HG03457 (cell line): ENCODE data around the gene BBS10.
"Not testable (repeated sequence)": the region's sequence is repeated elsewhere in the genome, so short reads cannot be mapped to it uniquely, and the experiment has no call there.

Experiments used
- ATAC-seq: cut with Tn5 transposase; IDR thresholded peaks from one replicate; pipeline ENCODE4 v1.9.1; 2021; ENCODE audit warnings: moderate number of reproducible peaks; ENCODE audit not compliant: unreplicated experiment

Gene BBS10

DNA sequence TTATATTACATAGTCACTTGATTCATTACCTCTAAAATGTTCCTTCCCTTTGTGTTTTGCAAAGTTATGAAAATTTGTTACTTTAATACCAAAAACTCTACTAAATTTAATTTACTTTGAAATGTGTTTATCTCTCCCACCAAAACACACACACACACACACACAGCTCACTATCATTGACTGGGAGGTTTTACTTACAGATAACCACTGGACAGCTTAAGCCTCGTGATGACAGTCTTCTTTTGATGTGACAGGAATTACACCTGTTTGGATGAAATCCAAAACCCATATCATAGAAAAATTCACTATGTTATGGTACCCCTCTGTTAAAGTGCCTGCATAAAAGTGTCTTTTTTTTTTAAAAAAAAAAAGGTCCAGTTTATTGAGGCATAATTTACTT is 15.6 kb downstream of the BBS10 start:
- ATAC-seq, result no peak

GRCh38 chr12:76329606-76330005 is 18.6 kb downstream of the BBS10 start:
- ATAC-seq, result no peak

GRCh38 chr12:76329159-76329558 is 19.1 kb downstream of the BBS10 start:
- no peak for ATAC-seq

GRCh38 chr12:76319595-76320319 is 28.5 kb downstream of the BBS10 start:
- ATAC-seq, result not testable (repeated sequence)

DNA sequence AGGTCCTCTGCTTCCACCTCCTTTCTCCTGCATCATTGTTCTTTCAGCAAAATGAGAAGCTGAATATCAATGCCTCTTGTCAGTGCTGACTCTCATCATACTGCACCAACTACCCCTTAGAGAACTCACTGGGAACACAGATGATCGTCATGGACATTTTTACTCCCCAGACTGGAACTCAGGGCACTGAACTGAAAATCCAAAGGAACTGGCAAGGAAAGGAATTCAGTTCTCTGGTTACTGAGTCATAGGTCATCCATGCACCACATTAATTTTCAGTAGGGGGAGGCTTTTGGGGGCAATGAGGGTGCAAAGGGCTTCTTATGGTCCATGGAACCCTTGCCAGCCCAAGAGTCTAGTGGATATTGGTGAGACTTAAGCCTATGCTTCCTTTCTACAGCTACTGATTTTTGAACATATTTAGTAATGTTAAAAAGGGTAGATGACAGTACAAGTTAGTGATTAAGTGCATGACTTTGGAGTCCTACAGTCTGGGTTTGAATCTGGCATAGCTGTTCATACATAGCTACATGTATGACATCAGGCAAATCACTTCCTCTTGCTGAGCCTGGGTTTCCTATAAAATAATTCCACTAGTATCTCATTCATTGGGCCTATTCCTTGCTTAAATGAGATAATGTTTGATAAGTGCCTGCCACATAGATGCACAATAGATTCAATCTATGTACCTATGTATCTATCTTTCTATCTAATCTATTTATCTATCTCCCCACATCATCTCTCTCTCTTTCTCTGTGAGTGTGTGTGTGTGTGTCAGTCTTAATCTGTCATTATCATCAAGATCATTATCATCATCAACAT is 29.2 kb downstream of the BBS10 start:
- no peak for ATAC-seq

DNA sequence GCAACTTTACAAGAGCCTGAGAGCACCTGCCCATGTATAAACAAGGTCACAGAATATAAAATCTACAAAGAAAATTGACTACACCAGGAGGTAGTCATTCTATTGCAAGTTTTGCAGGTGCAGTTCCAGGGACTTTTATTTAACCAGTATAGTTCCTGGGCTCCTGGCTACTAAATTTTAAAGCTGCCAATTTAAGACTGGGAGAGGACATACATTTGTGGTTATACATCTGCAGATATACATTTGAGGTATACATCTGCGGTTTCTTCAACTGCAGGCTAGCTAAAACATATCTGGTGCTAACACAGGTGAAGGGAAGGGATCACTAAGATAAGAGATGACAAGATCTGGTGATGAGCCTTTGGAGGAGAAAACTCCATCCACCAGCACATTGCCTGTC is 30.2 kb downstream of the BBS10 start:
- ATAC-seq, result no peak

DNA sequence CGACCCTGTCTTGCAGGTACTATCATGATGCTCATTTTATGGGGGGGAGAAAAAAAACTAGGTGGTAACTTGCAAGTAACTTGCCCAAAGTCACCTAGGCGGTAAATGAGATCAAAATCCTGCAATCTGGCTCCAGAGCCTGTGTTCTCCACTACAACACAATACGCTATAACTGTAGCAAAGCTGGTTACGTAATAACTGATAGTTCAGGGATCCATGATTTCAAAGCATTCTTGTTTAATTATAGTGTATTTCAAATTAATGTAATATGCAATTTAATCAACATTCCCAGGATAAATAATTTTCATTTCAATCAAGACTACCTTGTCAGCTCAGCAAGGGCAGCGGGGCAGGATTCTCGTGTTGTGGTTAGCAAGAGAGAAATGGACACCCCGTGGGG is 31.7 kb downstream of the BBS10 start:
- ATAC-seq, result no peak

DNA sequence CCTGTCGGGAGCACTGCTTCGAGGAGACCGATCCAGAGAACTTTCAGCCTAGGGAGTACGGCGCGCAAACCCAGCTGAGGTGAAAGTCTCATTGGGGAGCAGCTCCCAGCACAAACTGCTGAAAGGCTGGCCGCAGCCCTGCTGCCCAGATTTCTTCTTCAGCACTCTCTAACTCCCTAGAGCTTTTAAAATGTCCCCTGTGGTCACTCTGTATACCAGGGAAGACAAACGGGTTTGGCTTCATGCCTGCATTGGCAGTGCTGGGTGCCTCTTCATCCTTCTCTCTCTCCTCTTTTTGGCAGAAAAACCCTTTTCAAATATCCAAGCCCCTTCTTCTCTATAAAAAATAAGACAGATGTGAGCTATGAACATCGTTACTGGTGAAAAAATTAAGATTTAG is 34.9 kb downstream of the BBS10 start:
- ATAC-seq, result no peak

- ATAC-seq, result no peak
Observed at GRCh38 chr12:76312315-76312714, 35.9 kb downstream of the BBS10 start.

- ATAC-seq, result no peak
Observed at GRCh38 chr12:76311796-76312195, 36.4 kb downstream of the BBS10 start.

GRCh38 chr12:76310110-76310509 is 38.1 kb downstream of the BBS10 start:
- ATAC-seq, result no peak

- ATAC-seq, result no peak
Observed at GRCh38 chr12:76308866-76309265, 39.3 kb downstream of the BBS10 start.

GRCh38 chr12:76307083-76307482 is 41.1 kb downstream of the BBS10 start:
- ATAC-seq, result no peak

DNA sequence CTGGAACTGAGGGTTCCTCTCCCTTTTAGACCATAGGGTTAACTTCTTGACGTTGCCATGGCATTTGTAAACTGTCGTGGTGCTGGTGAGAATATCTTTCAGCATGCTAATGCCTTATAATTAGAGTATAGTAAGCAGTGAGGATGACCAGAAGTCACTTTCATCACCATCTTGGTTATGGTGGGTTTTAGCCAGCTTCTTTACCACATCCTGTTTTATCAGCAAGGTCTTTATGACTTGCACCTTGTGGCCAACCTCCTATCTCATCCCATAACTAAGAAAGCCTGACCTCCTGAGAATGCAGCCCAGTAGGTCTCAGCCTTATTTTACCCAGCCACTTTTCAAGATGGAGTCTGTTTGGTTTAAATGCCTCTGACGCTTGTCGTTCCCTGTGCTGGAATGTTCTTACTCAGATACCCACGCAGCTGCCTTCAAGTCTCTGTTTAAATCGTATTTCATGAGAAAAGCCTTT is 44.2 kb downstream of the BBS10 start:
- no peak for ATAC-seq

GRCh38 chr12:76303365-76303764 is 44.9 kb downstream of the BBS10 start:
- ATAC-seq, result no peak

DNA sequence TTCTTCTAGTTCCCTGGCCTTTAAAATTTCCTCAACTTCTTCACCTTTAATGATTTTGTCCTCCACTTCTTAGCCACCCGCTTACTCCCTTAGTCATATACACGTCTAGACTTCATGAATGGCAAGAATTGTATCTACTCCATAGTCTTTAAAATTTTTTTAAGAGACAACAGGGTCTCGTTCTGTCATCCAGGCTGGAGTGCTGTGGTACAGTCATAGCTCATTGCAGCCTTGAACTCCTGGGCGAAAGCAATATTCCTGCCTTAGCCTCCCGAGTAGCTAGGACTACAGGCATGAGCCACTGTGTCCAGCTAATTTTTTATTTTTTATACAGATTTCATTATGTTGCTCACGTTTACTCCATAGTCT is 47.9 kb downstream of the BBS10 start:
- ATAC-seq, result no peak

DNA sequence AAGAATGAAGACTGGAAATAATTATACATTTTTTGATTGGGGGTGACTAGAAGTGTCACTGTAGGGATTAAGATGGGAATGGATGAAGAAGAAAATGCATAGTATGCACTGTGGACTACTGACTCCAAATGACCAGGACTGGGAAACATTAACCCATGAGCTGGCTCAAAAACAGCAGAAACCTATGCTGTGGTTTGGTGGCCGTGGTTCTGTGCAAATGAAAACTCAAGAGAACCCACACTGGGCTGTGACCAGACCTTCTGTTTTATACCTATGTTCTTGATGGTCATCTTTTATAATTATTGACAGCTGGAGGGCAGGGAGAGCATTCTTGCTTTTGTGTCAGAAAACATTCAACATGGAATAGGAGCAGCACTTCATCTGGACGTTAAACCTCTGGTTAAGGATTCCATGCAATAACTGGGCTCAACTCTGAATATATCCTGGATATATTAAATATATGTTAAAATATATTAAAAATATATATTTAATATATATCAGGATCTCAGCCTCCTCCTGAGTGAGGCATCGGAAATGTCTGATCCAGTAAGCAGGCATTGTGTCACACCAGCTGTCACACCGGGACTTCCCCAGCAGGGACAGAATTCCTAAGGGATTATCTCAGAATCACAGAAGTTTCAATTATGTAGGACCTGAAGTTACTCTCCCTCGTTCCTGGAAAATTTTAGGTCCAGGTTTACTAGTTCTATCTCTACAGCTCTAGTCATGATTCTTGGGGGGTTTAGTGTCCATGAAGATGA is 48.5 kb downstream of the BBS10 start:
- ATAC-seq, result no peak
